ENCODE data around the gene RABGGTA. TPM values are rescaled to one million over a fixed set of nuclear protein-coding genes. Genes with fewer than 3 reads are reported as not detected.
"Not testable (repeated sequence)": the region's sequence is repeated elsewhere in the genome, so short reads cannot be mapped to it uniquely, and the experiment has no call there.

Gene RABGGTA
- total RNA-seq, 1 donor from 2014 or later = 31.1 TPM

DNA sequence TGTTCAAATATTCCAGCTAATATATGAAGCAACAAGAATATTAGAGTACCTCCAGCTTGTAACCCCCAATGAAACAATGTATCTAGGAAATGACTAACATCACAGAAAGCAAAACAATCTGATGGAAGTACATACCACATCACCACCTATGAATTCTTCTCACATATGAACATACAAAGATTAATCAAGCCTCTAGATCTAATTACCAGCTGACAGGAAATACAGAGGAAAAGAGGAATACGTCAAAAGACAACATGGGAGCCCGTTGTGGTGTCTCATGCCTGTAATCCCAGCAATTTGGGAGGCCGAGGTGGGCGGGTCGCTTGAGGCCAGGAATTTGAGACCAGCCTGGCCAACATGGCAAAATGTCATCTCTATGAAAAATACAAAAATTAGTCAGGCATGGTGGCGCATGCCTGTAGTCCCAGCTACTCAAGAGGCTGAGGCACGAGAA is 46.8 kb downstream of the RABGGTA start:
- Mint-ChIP-seq H3K27me3 (no peaks in the 10 kb centered on the region), H3K4me3 (no peak overlapping the region), H3K27ac (no peak overlapping the region), H3K36me3 (peaks cover 6% of the 10 kb centered on the region), H3K9me3 (no peaks in the 10 kb centered on the region), H3K4me1 (ENCODE audit: unreplicated experiment) (peaks cover 6% of the 10 kb centered on the region)
- TF ChIP-seq, protein P1, sequence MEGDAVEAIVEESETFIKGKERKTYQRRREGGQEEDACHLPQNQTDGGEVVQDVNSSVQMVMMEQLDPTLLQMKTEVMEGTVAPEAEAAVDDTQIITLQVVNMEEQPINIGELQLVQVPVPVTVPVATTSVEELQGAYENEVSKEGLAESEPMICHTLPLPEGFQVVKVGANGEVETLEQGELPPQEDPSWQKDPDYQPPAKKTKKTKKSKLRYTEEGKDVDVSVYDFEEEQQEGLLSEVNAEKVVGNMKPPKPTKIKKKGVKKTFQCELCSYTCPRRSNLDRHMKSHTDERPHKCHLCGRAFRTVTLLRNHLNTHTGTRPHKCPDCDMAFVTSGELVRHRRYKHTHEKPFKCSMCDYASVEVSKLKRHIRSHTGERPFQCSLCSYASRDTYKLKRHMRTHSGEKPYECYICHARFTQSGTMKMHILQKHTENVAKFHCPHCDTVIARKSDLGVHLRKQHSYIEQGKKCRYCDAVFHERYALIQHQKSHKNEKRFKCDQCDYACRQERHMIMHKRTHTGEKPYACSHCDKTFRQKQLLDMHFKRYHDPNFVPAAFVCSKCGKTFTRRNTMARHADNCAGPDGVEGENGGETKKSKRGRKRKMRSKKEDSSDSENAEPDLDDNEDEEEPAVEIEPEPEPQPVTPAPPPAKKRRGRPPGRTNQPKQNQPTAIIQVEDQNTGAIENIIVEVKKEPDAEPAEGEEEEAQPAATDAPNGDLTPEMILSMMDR (conservative IDR thresholded peaks at IDR 0.05) = no peak
- DNase-seq (ENCODE audit: extremely low spot score, unreplicated experiment) = no peak

DNA sequence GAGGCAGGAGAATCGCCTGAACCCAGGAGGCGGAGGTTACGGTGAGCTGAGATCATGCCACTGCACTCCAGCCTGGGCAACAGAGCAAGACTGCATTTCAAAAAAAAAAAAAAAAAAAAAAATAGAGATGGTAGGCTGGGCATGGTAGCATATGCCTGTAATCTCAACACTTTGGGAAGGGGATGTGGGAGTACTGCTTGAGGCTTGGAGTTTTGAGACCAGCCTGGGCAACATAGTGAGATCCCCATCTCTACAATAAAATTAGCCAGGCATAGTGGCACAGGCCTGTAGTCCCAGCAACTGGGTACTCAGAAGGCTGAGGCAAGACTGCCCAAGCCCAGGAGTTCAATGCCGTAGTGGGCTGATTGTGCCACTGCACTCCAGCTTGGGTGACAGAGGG is 48.4 kb downstream of the RABGGTA start:
- not testable (repeated sequence) for H3K4me1 Mint-ChIP-seq (ENCODE audit: unreplicated experiment); H3K9me3 Mint-ChIP-seq; H3K4me3 Mint-ChIP-seq; H3K27ac Mint-ChIP-seq; DNase-seq (ENCODE audit: extremely low spot score, unreplicated experiment); H3K27me3 Mint-ChIP-seq
- H3K36me3 Mint-ChIP-seq = peaks cover 11% of the 10 kb centered on the region

DNA sequence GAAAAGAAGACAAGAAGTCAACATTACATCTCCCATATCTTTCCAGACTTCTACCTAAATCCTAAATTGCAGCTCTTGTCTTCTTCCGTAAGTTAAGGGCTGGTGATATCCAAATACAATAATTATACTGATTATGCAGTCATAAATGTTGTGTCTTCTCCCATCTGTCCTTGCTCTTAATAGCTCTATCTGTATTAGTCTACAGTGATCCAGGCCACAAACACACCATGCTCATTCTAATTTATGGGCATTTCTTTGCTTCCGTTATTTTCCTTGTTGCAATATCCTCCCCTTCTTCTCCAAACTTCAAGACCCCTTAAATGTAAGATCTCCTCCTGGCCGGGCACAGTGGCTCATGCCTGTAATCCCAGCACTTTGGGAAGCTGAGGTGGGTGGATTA is 51.9 kb downstream of the RABGGTA start:
- no peaks in the 10 kb centered on the region for H3K9me3 Mint-ChIP-seq
- peaks cover 6% of the 10 kb centered on the region for H3K36me3 Mint-ChIP-seq
- H3K4me3 Mint-ChIP-seq = no peak overlapping the region
- no peaks in the 10 kb centered on the region for H3K27me3 Mint-ChIP-seq
- H3K4me1 Mint-ChIP-seq (ENCODE audit: unreplicated experiment) = peaks cover 9% of the 10 kb centered on the region
- no peak for DNase-seq (ENCODE audit: extremely low spot score, unreplicated experiment)
- H3K27ac Mint-ChIP-seq = no peak overlapping the region
- TF ChIP-seq, protein P1 (conservative IDR thresholded peaks at IDR 0.05) = no peak

DNA sequence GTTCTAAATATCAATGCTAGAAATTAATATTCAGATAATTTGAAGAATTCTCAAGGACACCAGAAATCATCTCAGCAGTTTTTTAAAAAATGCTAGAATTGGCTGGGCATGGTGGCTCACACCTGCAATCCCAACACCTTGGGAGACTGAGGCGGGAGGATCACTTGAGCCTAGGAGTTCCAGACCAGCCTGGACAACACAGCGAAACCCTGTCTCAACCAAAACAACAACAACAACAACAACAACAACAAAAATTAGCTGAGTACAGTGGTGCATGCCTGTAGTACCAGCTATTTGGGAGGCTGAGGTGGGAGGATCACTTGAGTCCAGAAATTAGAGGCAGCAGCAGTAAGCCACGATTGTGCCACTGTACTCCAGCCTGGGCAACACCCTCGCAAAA is 52.3 kb downstream of the RABGGTA start:
- no peak overlapping the region for H3K4me3 Mint-ChIP-seq
- DNase-seq (ENCODE audit: extremely low spot score, unreplicated experiment) = no peak
- H3K27ac Mint-ChIP-seq = no peak overlapping the region
- peaks cover 13% of the 10 kb centered on the region for H3K4me1 Mint-ChIP-seq (ENCODE audit: unreplicated experiment)
- no peaks in the 10 kb centered on the region for H3K27me3 Mint-ChIP-seq
- H3K9me3 Mint-ChIP-seq = no peaks in the 10 kb centered on the region
- TF ChIP-seq, protein P1 (conservative IDR thresholded peaks at IDR 0.05) = no peak
- peaks cover 9% of the 10 kb centered on the region for H3K36me3 Mint-ChIP-seq

DNA sequence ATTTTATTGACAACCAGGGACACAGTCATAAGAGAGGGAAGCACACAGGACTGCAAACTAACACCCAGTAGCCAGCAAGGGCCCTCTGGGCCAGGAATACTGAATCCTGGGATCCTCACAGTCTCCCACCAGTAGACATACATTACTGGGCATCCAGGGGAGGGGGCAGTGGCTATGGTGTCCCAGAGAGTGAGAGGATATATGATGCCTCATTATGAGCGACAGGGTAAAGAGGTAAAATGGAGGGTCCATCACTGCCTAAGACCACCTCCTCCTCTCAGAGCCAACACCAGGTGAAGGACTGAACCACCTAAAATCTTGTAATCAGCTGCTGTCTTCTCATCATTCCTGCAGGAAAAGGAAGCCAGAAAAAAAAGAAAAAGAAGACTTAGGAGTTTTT is 54.5 kb downstream of the RABGGTA start:
- not testable (repeated sequence) for H3K27me3 Mint-ChIP-seq; H3K4me3 Mint-ChIP-seq; H3K27ac Mint-ChIP-seq; H3K9me3 Mint-ChIP-seq; DNase-seq (ENCODE audit: extremely low spot score, unreplicated experiment)
- Mint-ChIP-seq H3K36me3 (peaks cover 14% of the 10 kb centered on the region), H3K4me1 (ENCODE audit: unreplicated experiment) (peaks cover 22% of the 10 kb centered on the region)

DNA sequence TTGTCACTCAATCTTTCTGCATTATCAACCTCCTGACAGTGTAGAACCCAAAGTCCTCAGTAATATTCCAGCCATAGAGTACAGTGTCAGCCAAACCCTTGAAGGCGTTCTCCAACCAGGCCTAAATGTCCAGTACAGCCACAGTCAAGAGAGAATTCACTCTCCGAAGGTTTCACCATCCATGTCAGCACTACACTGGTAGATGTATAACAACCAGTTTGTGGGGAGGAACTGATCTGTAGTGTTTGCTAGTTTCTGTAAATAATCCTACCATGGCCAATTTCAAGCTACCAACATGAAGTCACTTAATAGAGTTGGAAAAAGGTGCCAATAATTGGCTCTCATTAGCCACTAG is 55.1 kb downstream of the RABGGTA start:
- H3K4me3 Mint-ChIP-seq = peak overlapping the region; percentile 96
- no peaks in the 10 kb centered on the region for H3K9me3 Mint-ChIP-seq
- TF ChIP-seq, protein P1 (conservative IDR thresholded peaks at IDR 0.05) = no peak
- H3K27me3 Mint-ChIP-seq = no peaks in the 10 kb centered on the region
- peaks cover 14% of the 10 kb centered on the region for H3K36me3 Mint-ChIP-seq
- H3K27ac Mint-ChIP-seq = peak overlapping the region; percentile 88
- peaks cover 27% of the 10 kb centered on the region for H3K4me1 Mint-ChIP-seq (ENCODE audit: unreplicated experiment)
- DNase-seq (ENCODE audit: extremely low spot score, unreplicated experiment) = no peak

Other genes with a start within 250 kb of the RABGGTA start
- 2.5 and 2.8 TPM in 2 replicates for gene CARMIL3, start 219.6 kb downstream of the RABGGTA start, total RNA-seq (ENCODE audit: low replicate concordance)
- gene CPNE6, start 200.0 kb downstream of the RABGGTA start, total RNA-seq (ENCODE audit: low replicate concordance) = not detected in 2 replicates
- gene PCK2, start 177.3 kb downstream of the RABGGTA start, total RNA-seq (ENCODE audit: low replicate concordance) = 35.0 and 40.9 TPM in 2 replicates
- gene DCAF11, start 156.8 kb downstream of the RABGGTA start, total RNA-seq (ENCODE audit: low replicate concordance) = 65.0 and 78.3 TPM in 2 replicates
- 1.3 and 1.8 TPM in 2 replicates for gene NRL, start 156.6 kb downstream of the RABGGTA start, total RNA-seq (ENCODE audit: low replicate concordance)
- gene FITM1, start 140.9 kb downstream of the RABGGTA start, total RNA-seq (ENCODE audit: low replicate concordance) = 0.26 and 0.53 TPM in 2 replicates
- gene PSME1, start 135.4 kb downstream of the RABGGTA start, total RNA-seq (ENCODE audit: low replicate concordance) = 142 and 177 TPM in 2 replicates
- 16.2 and 25.9 TPM in 2 replicates for gene EMC9, start 130.0 kb downstream of the RABGGTA start, total RNA-seq (ENCODE audit: low replicate concordance)
- 134 and 155 TPM in 2 replicates for gene PSME2, start 125.0 kb downstream of the RABGGTA start, total RNA-seq (ENCODE audit: low replicate concordance)
- 68.6 and 78.4 TPM in 2 replicates for gene RNF31, start 124.1 kb downstream of the RABGGTA start, total RNA-seq (ENCODE audit: low replicate concordance)
- 60.0 and 63.4 TPM in 2 replicates for gene IRF9, start 110.3 kb downstream of the RABGGTA start, total RNA-seq (ENCODE audit: low replicate concordance)
- 84.2 and 221 TPM in 2 replicates for gene REC8, start 99.5 kb downstream of the RABGGTA start, total RNA-seq (ENCODE audit: low replicate concordance)
- 49.0 and 67.1 TPM in 2 replicates for gene IPO4, start 82.8 kb downstream of the RABGGTA start, total RNA-seq (ENCODE audit: low replicate concordance)
- gene TM9SF1, start 76.2 kb downstream of the RABGGTA start, total RNA-seq (ENCODE audit: low replicate concordance) = 50.5 and 60.7 TPM in 2 replicates
- gene TSSK4, start 65.9 kb downstream of the RABGGTA start, total RNA-seq (ENCODE audit: low replicate concordance) = 0.48 and 0.53 TPM in 2 replicates
- gene CHMP4A, start 58.1 kb downstream of the RABGGTA start, total RNA-seq (ENCODE audit: low replicate concordance) = 44.3 and 47.3 TPM in 2 replicates
- 16.9 and 22.6 TPM in 2 replicates for gene MDP1, start 55.5 kb downstream of the RABGGTA start, total RNA-seq (ENCODE audit: low replicate concordance)
- 158 and 161 TPM in 2 replicates for gene NEDD8, start 39.2 kb downstream of the RABGGTA start, total RNA-seq (ENCODE audit: low replicate concordance)
- 53.6 and 66.6 TPM in 2 replicates for gene GMPR2, start 38.7 kb downstream of the RABGGTA start, total RNA-seq (ENCODE audit: low replicate concordance)
- gene TINF2, start 29.0 kb downstream of the RABGGTA start, total RNA-seq (ENCODE audit: low replicate concordance) = 41.0 and 58.6 TPM in 2 replicates
- gene TGM1, start 8.4 kb downstream of the RABGGTA start, total RNA-seq (ENCODE audit: low replicate concordance) = 10.1 and 16.6 TPM in 2 replicates
- 31.4 and 32.9 TPM in 2 replicates for gene DHRS1, start 28.2 kb upstream of the RABGGTA start, total RNA-seq (ENCODE audit: low replicate concordance)
- 26.2 and 33.9 TPM in 2 replicates for gene NOP9, start 28.3 kb upstream of the RABGGTA start, total RNA-seq (ENCODE audit: low replicate concordance)
- gene CIDEB, start 36.4 kb upstream of the RABGGTA start, total RNA-seq (ENCODE audit: low replicate concordance) = 4.9 and 11.1 TPM in 2 replicates
- gene LTB4R2, start 38.5 kb upstream of the RABGGTA start, total RNA-seq (ENCODE audit: low replicate concordance) = 6.5 and 9.4 TPM in 2 replicates
- 5.1 and 8.8 TPM in 2 replicates for gene LTB4R, start 39.9 kb upstream of the RABGGTA start, total RNA-seq (ENCODE audit: low replicate concordance)
- gene ADCY4, start 63.5 kb upstream of the RABGGTA start, total RNA-seq (ENCODE audit: low replicate concordance) = 2.2 and 2.5 TPM in 2 replicates
- gene RIPK3, start 68.4 kb upstream of the RABGGTA start, total RNA-seq (ENCODE audit: low replicate concordance) = 5.6 and 7.5 TPM in 2 replicates
- 33.8 and 130 TPM in 2 replicates for gene NFATC4, start 96.6 kb upstream of the RABGGTA start, total RNA-seq (ENCODE audit: low replicate concordance)
- 79.2 and 129 TPM in 2 replicates for gene NYNRIN, start 127.4 kb upstream of the RABGGTA start, total RNA-seq (ENCODE audit: low replicate concordance)
- 1.4 and 2.4 TPM in 2 replicates for gene CBLN3, start 158.1 kb upstream of the RABGGTA start, total RNA-seq (ENCODE audit: low replicate concordance)
- 81.3 and 113 TPM in 2 replicates for gene KHNYN, start 158.4 kb upstream of the RABGGTA start, total RNA-seq (ENCODE audit: low replicate concordance)
- gene SDR39U1, start 171.2 kb upstream of the RABGGTA start, total RNA-seq (ENCODE audit: low replicate concordance) = 54.1 and 62.1 TPM in 2 replicates
- not detected in 2 replicates for gene CMA1, start 236.7 kb upstream of the RABGGTA start, total RNA-seq (ENCODE audit: low replicate concordance)

All from type B pancreatic cell (in vitro differentiated cells).